Transverse colon (tissue), 4 donors: ENCODE measurements around the gene SLC44A4. TPM values are rescaled to one million over a fixed set of nuclear protein-coding genes. Genes with fewer than 3 reads are reported as not detected.

ENCODE experiments used
- DNase-seq: peaks from one replicate; pipeline ENCODE4 v3.0.0-alpha.2; 2019
- H3K27ac ChIP-seq, 4 donors: fragments of 200-600 bp; sonication (generic); 2 replicates each; pipeline ENCODE4 v1.5.1; 2016 to 2018; ENCODE audit warnings: inconsistent platforms in 4 of 4
- H3K27me3 ChIP-seq: fragments of 200-600 bp; sonication (generic); 2 replicates; pipeline ENCODE4 v1.5.1; 2017; ENCODE audit warnings: inconsistent platforms
- H3K36me3 ChIP-seq, 4 donors: fragments of 200-600 bp; sonication (generic); 2 replicates each; pipeline ENCODE4 v1.5.1; 2017 to 2019; ENCODE audit warnings: inconsistent platforms in 4 of 4
- H3K4me1 ChIP-seq, 4 donors: fragments of 200-600 bp; sonication (generic); 2 replicates each; pipeline ENCODE4 v1.5.1; 2017 to 2020; ENCODE audit warnings: inconsistent platforms in 4 of 4
- H3K4me3 ChIP-seq, 4 donors: fragments of 200-600 bp; sonication (generic); 1 replicate in 1 of 4; 2 replicates in 3 of 4; pipeline versions ENCODE4 v1.5.1 to v1.6.1; 2017 to 2019; ENCODE audit warnings: inconsistent platforms in 4 of 4
- H3K9me3 ChIP-seq, 2 donors: fragments of 200-600 bp; sonication (generic); 2 replicates each; pipeline ENCODE4 v1.5.1; 2017 to 2019; ENCODE audit warnings: inconsistent platforms in 2 of 2
- CTCF ChIP-seq, 5 experiments: fragments of 200-600 bp in 3 of 5; fragments of 450-650 bp in 2 of 5; sonication (generic) in 3 of 5; IDR thresholded peaks; 1 replicate in 2 of 5; 2 replicates in 3 of 5; pipeline ENCODE4 v1.5.1; 2016 to 2017; ENCODE audit warnings: antibody characterized with exemption in 5 of 5, inconsistent platforms in 3 of 5, mild to moderate bottlenecking in 2 of 5, moderate library complexity in 1 of 5
- EP300 ChIP-seq: sonication (generic); formaldehyde crosslinking; IDR thresholded peaks from one replicate; pipeline ENCODE4 v1.6.1; 2017; ENCODE audit warnings: antibody characterized with exemption, low read depth
- POLR2A ChIP-seq: fragments of 450-650 bp; IDR thresholded peaks from one replicate; pipeline ENCODE4 v1.6.1; 2016; ENCODE audit warnings: antibody characterized with exemption, mild to moderate bottlenecking, moderate library complexity
- POLR2AphosphoS5 ChIP-seq, 3 donors: sonication (generic); formaldehyde crosslinking; IDR thresholded peaks; one replicate each; pipeline ENCODE4 v1.6.1; 2016; ENCODE audit warnings: antibody characterized with exemption in 3 of 3
- WGBS, 2 donors: methylation state at CpG; one replicate each; pipeline ENCODE4 v1.1.5; 2018; ENCODE audit warnings: low coverage in 1 of 2; 5-methylcytosine and 5-hydroxymethylcytosine counted together
- in situ Hi-C, 4 donors: fragments of 200-750 bp; cut with MboI; loops; one replicate each; pipeline versions ENCODE4 v1.15.0 to v1.15.1; 2017; ENCODE audit warnings: low sequenced_read_pairs in 3 of 4, low pct_ligation_motif_present in 1 of 4, low pct_unique_long_range_greater_than_20kb in 1 of 4
- intact Hi-C: fragments of 100-400 bp; cut with DNase I; formaldehyde crosslinking; loops from one replicate; pipeline ENCODE4 v1.15.1; 2023; ENCODE audit warnings: low total_unique reads
- small RNA-seq, 4 donors: library from RNA; depleted of rRNA; stranded (forward); fragments of <200 nt; gene quantifications; one replicate each; pipeline ENCODE3, GENCODE V24; 2016
- total RNA-seq, 4 donors: library from RNA; depleted of rRNA; stranded (reverse); fragments of >200 nt; gene quantifications; one replicate each; pipeline ENCODE4 v1.1.0, GENCODE V29; 2016

Gene SLC44A4
- total RNA-seq, 4 donors from 2014 or later = 149 to 734 (median 395) TPM

GRCh38 chr6:31813465-31813849 is 65.3 kb downstream of the SLC44A4 start:
- intact Hi-C loops (no loop called here), in situ Hi-C loops (no loop called here)
- Histone ChIP-seq H3K27me3 (no peaks in the 10 kb centered on the region), H3K4me1 (peaks cover 12 to 27% (median 24%) of the 10 kb centered on the region in 4 donors), H3K9me3 (no peaks in the 10 kb centered on the region), H3K27ac (peak overlapping the region; percentile 96 to 99 (median 98)), H3K36me3 (no peaks in the 10 kb centered on the region), H3K4me3 (peak overlapping the region in 1 of 4 donors; percentile 65)
- no peak for DNase-seq
- no peak for TF ChIP-seq POLR2AphosphoS5 (IDR thresholded peaks at IDR 0.05)
- TF ChIP-seq EP300 = no peak
- TF ChIP-seq CTCF (IDR thresholded peaks at IDR 0.05) = no peak
- no peak for TF ChIP-seq POLR2A
- 83 to 92% methylated on average over 2 to 7 of the region's 7 CpGs for WGBS, 2 donors

Small RNA genes within 50 kb of the gene (small RNA-seq; reads per million reads assigned to genes)
- gene SNORD48 = 811 to 2,666 (median 1,564) reads per million in 4 donors
- 0 reads per million in 4 donors for gene SNORD52

Other genes with a start within 250 kb of the SLC44A4 start
- gene BAG6, start 226.3 kb downstream of the SLC44A4 start, total RNA-seq = 100 to 1,000 TPM; 221 to 310 (median 231) TPM
- 1 to 10 TPM in 2 of 4 donors, not detected in 2; 2.2 to 5.5 TPM for gene APOM, start 223.1 kb downstream of the SLC44A4 start, total RNA-seq
- 10 to 100 TPM; 18.7 to 45.7 (median 25.2) TPM for gene C6orf47, start 218.2 kb downstream of the SLC44A4 start, total RNA-seq
- gene GPANK1, start 214.0 kb downstream of the SLC44A4 start, total RNA-seq = 10 to 100 TPM in 3 of 4 donors, 1 to 10 TPM in 1; 2.4 to 32.9 (median 23.2) TPM
- gene CSNK2B, start 212.9 kb downstream of the SLC44A4 start, total RNA-seq = 100 to 1,000 TPM; 182 to 231 (median 210) TPM
- 10 to 100 TPM in 2 of 4 donors, 1 to 10 TPM in 2; 2.4 to 21.3 (median 10.3) TPM for gene LY6G5B, start 209.0 kb downstream of the SLC44A4 start, total RNA-seq
- gene LY6G5C, start 197.9 kb downstream of the SLC44A4 start, total RNA-seq = 1 to 10 TPM in 1 of 4 donors, under 1 TPM in 1, not detected in 2; 0.95 to 2.2 TPM
- 10 to 100 TPM; 45.4 to 72.8 (median 67.4) TPM for gene ABHD16A, start 175.7 kb downstream of the SLC44A4 start, total RNA-seq
- gene LY6G6F, start 172.1 kb downstream of the SLC44A4 start, total RNA-seq = not detected
- not detected for gene LY6G6D, start 163.6 kb downstream of the SLC44A4 start, total RNA-seq
- gene LY6G6C, start 157.3 kb downstream of the SLC44A4 start, total RNA-seq = not detected
- under 1 TPM in 1 of 4 donors, not detected in 3; 0.16 TPM for gene MPIG6B, start 155.6 kb downstream of the SLC44A4 start, total RNA-seq
- gene DDAH2, start 149.7 kb downstream of the SLC44A4 start, total RNA-seq = 100 to 1,000 TPM in 3 of 4 donors, 10 to 100 TPM in 1; 78.3 to 148 (median 107) TPM
- 100 to 1,000 TPM; 253 to 375 (median 362) TPM for gene CLIC1, start 142.5 kb downstream of the SLC44A4 start, total RNA-seq
- gene MSH5, start 139.0 kb downstream of the SLC44A4 start, total RNA-seq = 100 to 1,000 TPM in 1 of 4 donors, 10 to 100 TPM in 3; 16.5 to 159 (median 43.9) TPM
- 10 to 100 TPM in 1 of 4 donors, 1 to 10 TPM in 1, not detected in 2; 3.3 to 11.1 TPM for gene SAPCD1, start 116.3 kb downstream of the SLC44A4 start, total RNA-seq
- gene VWA7, start 101.7 kb downstream of the SLC44A4 start, total RNA-seq = 10 to 100 TPM in 2 of 4 donors, 1 to 10 TPM in 2; 7.6 to 22.1 (median 9.6) TPM
- gene VARS1, start 83.2 kb downstream of the SLC44A4 start, total RNA-seq = 10 to 100 TPM; 18.0 to 54.7 (median 31.1) TPM
- 10 to 100 TPM; 23.5 to 43.0 (median 34.8) TPM for gene LSM2, start 72.0 kb downstream of the SLC44A4 start, total RNA-seq
- gene HSPA1L, start 63.7 kb downstream of the SLC44A4 start, total RNA-seq = under 1 TPM in 2 of 4 donors, not detected in 2; 0.64 to 0.68 TPM
- gene HSPA1A, start 63.5 kb downstream of the SLC44A4 start, total RNA-seq = 100 to 1,000 TPM; 192 to 247 (median 221) TPM
- 100 to 1,000 TPM; 104 to 471 (median 278) TPM for gene HSPA1B, start 51.3 kb downstream of the SLC44A4 start, total RNA-seq
- 10 to 100 TPM; 21.1 to 88.7 (median 65.4) TPM for gene NEU1, start 16.2 kb downstream of the SLC44A4 start, total RNA-seq
- gene EHMT2, start 18.7 kb upstream of the SLC44A4 start, total RNA-seq = 10 to 100 TPM; 25.9 to 33.3 (median 27.9) TPM
- 1 to 10 TPM in 1 of 4 donors, under 1 TPM in 3; 0.14 to 1.3 (median 0.77) TPM for gene ZBTB12, start 23.1 kb upstream of the SLC44A4 start, total RNA-seq
- gene C2, start 48.7 kb upstream of the SLC44A4 start, total RNA-seq = 1 to 10 TPM; 4.6 to 9.4 (median 7.5) TPM
- gene CFB, start 67.1 kb upstream of the SLC44A4 start, total RNA-seq = 10 to 100 TPM in 3 of 4 donors, 1 to 10 TPM in 1; 9.0 to 59.7 (median 39.6) TPM
- gene NELFE, start 80.0 kb upstream of the SLC44A4 start, total RNA-seq = 100 to 1,000 TPM in 1 of 4 donors, 10 to 100 TPM in 3; 59.2 to 114 (median 88.0) TPM
- 100 to 1,000 TPM in 1 of 4 donors, 10 to 100 TPM in 3; 52.8 to 173 (median 71.3) TPM for gene SKIC2, start 80.2 kb upstream of the SLC44A4 start, total RNA-seq
- 10 to 100 TPM; 17.5 to 29.9 (median 20.9) TPM for gene DXO, start 93.1 kb upstream of the SLC44A4 start, total RNA-seq
- 100 to 1,000 TPM in 1 of 4 donors, 10 to 100 TPM in 3; 16.9 to 210 (median 33.6) TPM for gene C4A, start 103.1 kb upstream of the SLC44A4 start, total RNA-seq
- gene C4B, start 135.8 kb upstream of the SLC44A4 start, total RNA-seq = 100 to 1,000 TPM in 1 of 4 donors, 10 to 100 TPM in 3; 20.3 to 137 (median 64.0) TPM
- gene CYP21A2, start 159.4 kb upstream of the SLC44A4 start, total RNA-seq = under 1 TPM in 3 of 4 donors, not detected in 1; 0.27 to 0.64 (median 0.40) TPM
- gene TNXB, start 230.3 kb upstream of the SLC44A4 start, total RNA-seq = 100 to 1,000 TPM in 1 of 4 donors, 10 to 100 TPM in 3; 47.7 to 205 (median 66.2) TPM
- 100 to 1,000 TPM in 2 of 4 donors, 10 to 100 TPM in 2; 59.0 to 139 (median 98.5) TPM for gene ATF6B, start 249.2 kb upstream of the SLC44A4 start, total RNA-seq